ENCODE data around the gene THOC7. TPM values are rescaled to one million over a fixed set of nuclear protein-coding genes. Genes with fewer than 3 reads are reported as not detected.
A peak's percentile ranks its signal among the peaks of the same experiment; 100 is the strongest.

Gene THOC7
- total and polyA plus RNA-seq, 9 donors, result 48.6 to 64.1 (median 56.7) TPM

DNA sequence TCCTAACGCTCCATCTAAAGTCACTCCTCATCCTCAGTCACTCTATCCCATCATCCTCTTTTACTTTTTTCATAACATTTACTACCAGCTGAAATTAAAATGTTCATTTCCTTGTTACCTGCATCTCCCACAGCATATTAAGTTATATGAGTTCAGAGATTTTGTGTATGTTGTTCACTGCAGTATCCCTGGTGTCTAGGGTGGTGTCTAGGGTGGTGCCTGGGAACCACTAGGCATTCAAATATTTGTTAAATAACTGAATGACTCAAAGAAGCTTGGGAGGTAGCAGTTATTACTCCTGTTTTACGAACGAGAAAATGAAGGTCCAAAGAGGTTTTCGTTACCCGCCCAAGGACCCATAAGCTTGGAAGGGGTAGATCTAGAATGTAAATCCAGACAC, 46.4 kb downstream of the THOC7 start:
- no peak overlapping the region for H3K27ac ChIP-seq (ENCODE audit: low read length)
- no peak for DNase-seq
- no peaks in the 10 kb centered on the region for H3K27me3 ChIP-seq (ENCODE audit: control insufficient read depth, insufficient read depth, low read length)
- peaks cover 2% of the 10 kb centered on the region for H3K4me1 ChIP-seq (ENCODE audit: control insufficient read depth, insufficient read depth, low read length)
- no peaks in the 10 kb centered on the region for H3K9me3 ChIP-seq (replicated peaks; ENCODE audit: control insufficient read depth, low read depth, low read length)
- no CpG with 5 or more reads among the region's 5 CpGs for WGBS (ENCODE audit: insufficient coverage)
- no peak overlapping the region for H3K4me3 ChIP-seq (ENCODE audit: low read length)
- H3K36me3 ChIP-seq (ENCODE audit: control insufficient read depth, insufficient read depth, low read length), result no peaks in the 10 kb centered on the region

GRCh38 chr3:63814237-63814636, 49.4 kb downstream of the THOC7 start:
- Histone ChIP-seq H3K36me3 (ENCODE audit: control insufficient read depth, insufficient read depth, low read length) (no peaks in the 10 kb centered on the region), H3K27me3 (ENCODE audit: control insufficient read depth, insufficient read depth, low read length) (no peaks in the 10 kb centered on the region), H3K27ac (ENCODE audit: low read length) (no peak overlapping the region), H3K4me1 (ENCODE audit: control insufficient read depth, insufficient read depth, low read length) (peaks cover 2% of the 10 kb centered on the region), H3K9me3 (replicated peaks; ENCODE audit: control insufficient read depth, low read depth, low read length) (no peaks in the 10 kb centered on the region), H3K4me3 (ENCODE audit: low read length) (no peak overlapping the region)
- WGBS (ENCODE audit: insufficient coverage), result no CpG with 5 or more reads among the region's 3 CpGs
- DNase-seq, result no peak

- Histone ChIP-seq H3K4me1 (ENCODE audit: control insufficient read depth, insufficient read depth, low read length) (no peaks in the 10 kb centered on the region), H3K27me3 (ENCODE audit: control insufficient read depth, insufficient read depth, low read length) (no peaks in the 10 kb centered on the region), H3K4me3 (ENCODE audit: low read length) (no peak overlapping the region), H3K27ac (ENCODE audit: low read length) (no peak overlapping the region), H3K36me3 (ENCODE audit: control insufficient read depth, insufficient read depth, low read length) (no peaks in the 10 kb centered on the region), H3K9me3 (replicated peaks; ENCODE audit: control insufficient read depth, low read depth, low read length) (no peaks in the 10 kb centered on the region)
- 80% methylated on average over 1 of the region's 6 CpGs for WGBS (ENCODE audit: insufficient coverage)
- no peak for DNase-seq
These were observed 54.0 kb downstream of the THOC7 start for GRCh38 chr3:63809607-63810006.

DNA sequence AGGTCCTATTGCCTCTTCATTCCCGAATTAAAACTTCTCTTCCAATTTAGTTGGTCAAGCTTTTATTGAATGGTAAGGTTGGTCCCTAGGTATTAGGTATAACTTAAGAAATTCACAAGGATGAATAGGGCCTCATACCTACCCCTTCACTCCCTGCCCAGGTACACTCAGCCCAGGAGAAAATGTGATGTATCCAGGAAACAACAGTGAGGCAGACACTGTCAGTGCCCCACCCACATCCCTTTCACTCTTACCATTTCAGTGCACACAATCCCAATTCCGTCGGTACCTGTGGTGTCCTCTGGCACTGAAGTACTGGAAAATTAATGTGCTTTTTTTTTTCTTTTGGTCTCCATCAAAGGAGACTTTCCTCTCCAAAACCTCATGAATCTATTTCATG, 55.0 kb downstream of the THOC7 start:
- WGBS (ENCODE audit: insufficient coverage), result 42% methylated on average over 2 of the region's 3 CpGs
- no peaks in the 10 kb centered on the region for H3K9me3 ChIP-seq (replicated peaks; ENCODE audit: control insufficient read depth, low read depth, low read length)
- H3K4me1 ChIP-seq (ENCODE audit: control insufficient read depth, insufficient read depth, low read length), result no peaks in the 10 kb centered on the region
- no peak overlapping the region for H3K27ac ChIP-seq (ENCODE audit: low read length)
- no peak overlapping the region for H3K4me3 ChIP-seq (ENCODE audit: low read length)
- H3K27me3 ChIP-seq (ENCODE audit: control insufficient read depth, insufficient read depth, low read length), result no peaks in the 10 kb centered on the region
- no peaks in the 10 kb centered on the region for H3K36me3 ChIP-seq (ENCODE audit: control insufficient read depth, insufficient read depth, low read length)
- no peak for DNase-seq

GRCh38 chr3:63807961-63808565, 55.5 kb downstream of the THOC7 start:
- Histone ChIP-seq H3K36me3 (ENCODE audit: control insufficient read depth, insufficient read depth, low read length) (no peaks in the 10 kb centered on the region), H3K9me3 (replicated peaks; ENCODE audit: control insufficient read depth, low read depth, low read length) (no peaks in the 10 kb centered on the region), H3K4me1 (ENCODE audit: control insufficient read depth, insufficient read depth, low read length) (no peaks in the 10 kb centered on the region), H3K27me3 (ENCODE audit: control insufficient read depth, insufficient read depth, low read length) (no peaks in the 10 kb centered on the region), H3K27ac (ENCODE audit: low read length) (no peak overlapping the region), H3K4me3 (ENCODE audit: low read length) (no peak overlapping the region)
- WGBS (ENCODE audit: insufficient coverage), result 68% methylated on average over 4 of the region's 5 CpGs
- peak; percentile 7 for DNase-seq

- H3K4me1 ChIP-seq (ENCODE audit: control insufficient read depth, insufficient read depth, low read length), result no peaks in the 10 kb centered on the region
- 72% methylated on average over 5 of the region's 5 CpGs for WGBS (ENCODE audit: insufficient coverage)
- no peak for DNase-seq
- H3K36me3 ChIP-seq (ENCODE audit: control insufficient read depth, insufficient read depth, low read length), result no peaks in the 10 kb centered on the region
- no peak overlapping the region for H3K27ac ChIP-seq (ENCODE audit: low read length)
- H3K9me3 ChIP-seq (replicated peaks; ENCODE audit: control insufficient read depth, low read depth, low read length), result no peaks in the 10 kb centered on the region
- no peak overlapping the region for H3K4me3 ChIP-seq (ENCODE audit: low read length)
- H3K27me3 ChIP-seq (ENCODE audit: control insufficient read depth, insufficient read depth, low read length), result no peaks in the 10 kb centered on the region
These were observed 59.7 kb downstream of the THOC7 start for GRCh38 chr3:63803911-63804310.

DNA sequence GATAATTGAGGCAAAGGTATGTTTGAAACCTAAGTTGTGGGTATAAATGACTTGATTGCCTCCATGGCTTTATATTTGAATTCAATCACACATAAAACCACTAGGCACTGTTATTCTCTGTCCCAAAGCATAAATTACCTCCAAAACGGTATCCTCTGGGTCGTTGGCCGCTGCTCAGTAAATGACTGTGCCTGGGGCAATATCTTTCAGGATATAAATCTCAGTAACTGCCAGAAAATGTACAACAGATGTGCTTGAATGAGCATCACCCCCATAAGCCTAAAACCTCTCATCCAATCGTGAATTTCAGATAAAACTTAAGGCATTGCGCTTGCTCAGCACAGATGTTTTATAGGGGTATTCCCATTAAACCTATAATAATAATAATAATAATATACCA, 63.5 kb downstream of the THOC7 start:
- no peak for DNase-seq
- no peak overlapping the region for H3K27ac ChIP-seq (ENCODE audit: low read length)
- H3K9me3 ChIP-seq (replicated peaks; ENCODE audit: control insufficient read depth, low read depth, low read length), result no peaks in the 10 kb centered on the region
- H3K4me3 ChIP-seq (ENCODE audit: low read length), result no peak overlapping the region
- H3K4me1 ChIP-seq (ENCODE audit: control insufficient read depth, insufficient read depth, low read length), result no peaks in the 10 kb centered on the region
- 0% methylated on average over 3 of the region's 5 CpGs for WGBS (ENCODE audit: insufficient coverage)
- no peaks in the 10 kb centered on the region for H3K27me3 ChIP-seq (ENCODE audit: control insufficient read depth, insufficient read depth, low read length)
- no peaks in the 10 kb centered on the region for H3K36me3 ChIP-seq (ENCODE audit: control insufficient read depth, insufficient read depth, low read length)

DNA sequence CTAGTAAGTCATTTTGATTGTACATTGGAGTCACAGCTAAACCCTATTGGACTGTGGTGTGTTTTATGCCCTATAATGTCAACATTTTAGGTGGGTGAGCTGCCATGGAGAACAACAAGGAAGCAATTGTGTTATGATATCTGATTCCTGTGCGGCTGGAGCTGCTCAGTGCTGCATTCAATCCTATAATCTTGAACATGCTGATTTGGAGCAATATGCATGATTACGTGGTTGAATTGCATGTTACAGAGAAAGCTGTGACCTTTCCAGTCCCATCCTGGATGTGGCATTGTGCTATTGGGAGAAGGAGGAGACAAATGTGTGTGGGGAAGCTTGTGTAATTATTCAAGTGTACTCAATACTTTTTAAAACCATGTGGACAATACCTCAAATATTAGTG, 64.7 kb downstream of the THOC7 start:
- no peak overlapping the region for H3K27ac ChIP-seq (ENCODE audit: low read length)
- no peaks in the 10 kb centered on the region for H3K27me3 ChIP-seq (ENCODE audit: control insufficient read depth, insufficient read depth, low read length)
- H3K9me3 ChIP-seq (replicated peaks; ENCODE audit: control insufficient read depth, low read depth, low read length), result no peaks in the 10 kb centered on the region
- H3K4me1 ChIP-seq (ENCODE audit: control insufficient read depth, insufficient read depth, low read length), result no peaks in the 10 kb centered on the region
- no peak for DNase-seq
- H3K36me3 ChIP-seq (ENCODE audit: control insufficient read depth, insufficient read depth, low read length), result no peaks in the 10 kb centered on the region
- H3K4me3 ChIP-seq (ENCODE audit: low read length), result no peak overlapping the region
- WGBS (ENCODE audit: insufficient coverage), result 100% methylated on average over 1 of the region's 2 CpGs

DNA sequence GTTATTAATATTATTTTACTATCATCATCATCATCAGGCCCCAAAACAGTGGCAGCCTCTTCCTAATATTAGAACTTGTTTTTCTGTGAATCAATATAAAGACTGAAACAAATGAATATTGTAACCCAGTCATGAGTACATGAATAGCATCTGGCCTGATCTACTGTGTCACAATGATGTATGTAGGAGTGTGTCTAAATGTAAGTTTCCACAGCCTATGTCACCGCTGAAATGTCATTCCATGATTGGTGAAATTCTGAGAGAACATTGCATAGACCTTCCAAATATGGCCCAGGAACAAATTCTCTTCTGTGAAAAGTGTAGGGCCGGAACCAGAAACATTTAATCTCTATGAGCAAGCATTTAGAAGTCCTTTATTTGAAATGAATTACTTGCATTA, 65.1 kb downstream of the THOC7 start:
- no peak for DNase-seq
- no peaks in the 10 kb centered on the region for H3K27me3 ChIP-seq (ENCODE audit: control insufficient read depth, insufficient read depth, low read length)
- WGBS (ENCODE audit: insufficient coverage), result 100% methylated on average over 1 of the region's 2 CpGs
- no peak overlapping the region for H3K4me3 ChIP-seq (ENCODE audit: low read length)
- no peaks in the 10 kb centered on the region for H3K9me3 ChIP-seq (replicated peaks; ENCODE audit: control insufficient read depth, low read depth, low read length)
- H3K36me3 ChIP-seq (ENCODE audit: control insufficient read depth, insufficient read depth, low read length), result no peaks in the 10 kb centered on the region
- no peaks in the 10 kb centered on the region for H3K4me1 ChIP-seq (ENCODE audit: control insufficient read depth, insufficient read depth, low read length)
- no peak overlapping the region for H3K27ac ChIP-seq (ENCODE audit: low read length)

DNA sequence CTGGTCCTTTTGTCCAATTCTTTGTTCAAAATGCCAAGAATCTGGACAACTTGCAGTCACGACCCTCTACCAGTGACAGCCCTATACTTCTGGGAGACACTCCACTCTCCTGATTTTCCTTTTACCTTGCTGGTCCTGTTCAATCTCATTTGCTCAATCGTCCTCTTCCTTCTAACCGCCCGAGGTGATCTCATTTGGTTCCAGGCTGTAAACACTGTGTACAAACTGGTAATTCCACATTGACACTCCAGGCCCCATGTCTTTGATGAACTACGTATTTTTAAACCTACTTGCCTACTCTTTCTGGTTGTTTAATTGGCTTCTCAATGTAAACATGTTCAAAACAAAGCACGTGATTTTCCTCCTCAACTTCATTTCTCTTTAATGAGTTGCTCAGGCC, 68.2 kb downstream of the THOC7 start:
- H3K36me3 ChIP-seq (ENCODE audit: control insufficient read depth, insufficient read depth, low read length), result no peaks in the 10 kb centered on the region
- no peaks in the 10 kb centered on the region for H3K27me3 ChIP-seq (ENCODE audit: control insufficient read depth, insufficient read depth, low read length)
- H3K4me1 ChIP-seq (ENCODE audit: control insufficient read depth, insufficient read depth, low read length), result no peaks in the 10 kb centered on the region
- no peak overlapping the region for H3K27ac ChIP-seq (ENCODE audit: low read length)
- no peak overlapping the region for H3K4me3 ChIP-seq (ENCODE audit: low read length)
- no peaks in the 10 kb centered on the region for H3K9me3 ChIP-seq (replicated peaks; ENCODE audit: control insufficient read depth, low read depth, low read length)
- 49% methylated on average over 4 of the region's 6 CpGs for WGBS (ENCODE audit: insufficient coverage)
- DNase-seq, result no peak

- Histone ChIP-seq H3K36me3 (ENCODE audit: control insufficient read depth, insufficient read depth, low read length) (no peaks in the 10 kb centered on the region), H3K27me3 (ENCODE audit: control insufficient read depth, insufficient read depth, low read length) (no peaks in the 10 kb centered on the region), H3K9me3 (replicated peaks; ENCODE audit: control insufficient read depth, low read depth, low read length) (no peaks in the 10 kb centered on the region), H3K4me3 (ENCODE audit: low read length) (no peak overlapping the region), H3K27ac (ENCODE audit: low read length) (no peak overlapping the region), H3K4me1 (ENCODE audit: control insufficient read depth, insufficient read depth, low read length) (no peaks in the 10 kb centered on the region)
- WGBS (ENCODE audit: insufficient coverage), result no CpG with 5 or more reads among the region's 1 CpG
- peak; percentile 18 for DNase-seq
These were observed 71.6 kb downstream of the THOC7 start for GRCh38 chr3:63791974-63792373.

Measured in muscle of leg (tissue), 11 donors.